NCI-H1105 treated with DMSO at 0.1 percent for 48 hours (cell line): ENCODE measurements around the gene UBXN2A.

ENCODE experiments used
- DNase-seq: peaks from one replicate; lab custom pipeline; 2025; lab: John Stamatoyannopoulos, UW

The UBXN2A gene

GRCh38 chr2:23939987-23940717 is at the start of gene UBXN2A:
UBXN2A (plus strand) TSS chr2:23940463; CDS start chr2:23958315, 17,852 bp downstream.
- peak; percentile 68 for DNase-seq

DNA sequence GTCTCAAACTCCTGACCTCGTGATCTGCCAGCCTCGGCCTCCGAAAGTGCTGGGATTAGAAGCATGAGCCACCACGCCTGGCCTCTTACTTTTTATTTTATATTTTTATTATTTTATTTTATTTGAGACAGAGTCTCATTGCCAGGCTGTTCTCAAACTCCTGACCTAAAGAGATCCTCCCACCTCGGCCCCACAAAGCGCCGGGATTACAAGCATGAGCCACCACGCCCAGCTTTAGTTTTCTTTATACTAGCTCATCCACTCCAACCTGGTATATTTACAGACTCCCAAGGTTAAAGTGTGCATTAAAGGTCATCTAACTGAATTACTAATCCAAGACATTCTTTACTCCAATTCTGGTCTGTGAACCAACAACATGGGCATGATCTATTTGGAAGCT is 40.1 kb upstream of the UBXN2A start:
- no peak for DNase-seq

GRCh38 chr2:23900541-23901322 is 39.5 kb upstream of the UBXN2A start:
- DNase-seq: no peak

GRCh38 chr2:23901966-23902846 is 38.1 kb upstream of the UBXN2A start:
- DNase-seq: peak; percentile 9

DNA sequence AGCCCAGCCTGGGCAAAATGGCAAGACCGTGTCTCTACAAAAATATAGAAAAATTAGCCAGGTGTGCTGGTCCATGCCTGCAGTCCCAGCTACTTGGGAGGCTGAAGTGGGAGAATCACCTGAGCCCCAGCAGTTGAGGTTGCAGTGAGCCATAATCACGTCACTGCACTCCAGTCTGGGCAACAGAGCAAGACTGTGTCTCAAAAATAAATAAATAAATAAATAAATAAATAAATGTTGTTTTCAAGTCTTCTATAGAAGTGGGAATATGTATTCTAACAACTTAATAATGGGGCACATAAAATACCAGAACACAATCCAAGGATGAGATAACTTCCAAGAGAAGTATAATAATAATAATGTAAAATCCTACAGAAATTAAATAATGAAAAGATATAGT is 37.2 kb upstream of the UBXN2A start:
- no peak for DNase-seq

- no peak for DNase-seq
Observed at GRCh38 chr2:23904215-23904614, 36.0 kb upstream of the UBXN2A start.

DNA sequence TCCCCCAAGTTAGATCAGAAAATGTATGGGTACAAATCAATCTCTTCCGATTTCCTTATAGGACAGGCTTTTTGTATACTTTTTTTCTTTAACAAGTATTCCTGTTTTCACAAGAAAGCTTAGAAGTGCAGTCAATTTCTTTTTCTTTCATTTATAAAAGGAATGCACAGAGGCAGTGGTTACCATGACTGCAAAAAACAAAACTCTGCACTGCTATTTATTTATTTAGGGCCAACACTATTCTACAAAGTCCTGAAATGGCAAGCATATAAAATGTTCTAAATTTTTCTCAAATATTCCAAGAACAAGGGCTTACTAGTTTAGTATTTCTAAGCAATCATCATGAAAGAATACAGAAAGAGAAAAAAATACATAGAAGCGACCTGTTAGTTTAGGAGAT is 35.6 kb upstream of the UBXN2A start:
- no peak for DNase-seq

- DNase-seq: no peak
Observed at GRCh38 chr2:23905155-23905554, 35.1 kb upstream of the UBXN2A start.

DNA sequence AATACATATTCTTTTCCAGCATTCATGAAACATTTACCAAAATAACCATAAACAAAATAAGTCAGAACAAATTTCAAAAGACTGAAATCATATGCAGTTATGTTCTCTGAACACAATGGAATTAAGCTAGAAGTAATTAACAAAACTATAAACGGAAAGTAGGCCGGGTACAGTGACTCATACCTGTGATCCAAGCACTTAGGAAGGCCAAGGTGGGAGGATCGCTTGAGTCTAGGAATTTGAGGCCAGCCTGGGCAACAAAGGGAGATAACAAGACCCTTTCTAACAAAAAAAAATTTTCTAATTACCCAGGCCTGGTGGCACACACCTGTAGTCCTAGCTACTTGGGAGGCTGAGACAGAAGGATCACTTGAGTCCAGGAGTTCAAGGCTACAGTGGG is 28.2 kb upstream of the UBXN2A start:
- no peak for DNase-seq

- DNase-seq: no peak
Observed at GRCh38 chr2:23915327-23915726, 24.9 kb upstream of the UBXN2A start.

GRCh38 chr2:23916727-23917405 is 23.4 kb upstream of the UBXN2A start:
- DNase-seq: no peak

DNA sequence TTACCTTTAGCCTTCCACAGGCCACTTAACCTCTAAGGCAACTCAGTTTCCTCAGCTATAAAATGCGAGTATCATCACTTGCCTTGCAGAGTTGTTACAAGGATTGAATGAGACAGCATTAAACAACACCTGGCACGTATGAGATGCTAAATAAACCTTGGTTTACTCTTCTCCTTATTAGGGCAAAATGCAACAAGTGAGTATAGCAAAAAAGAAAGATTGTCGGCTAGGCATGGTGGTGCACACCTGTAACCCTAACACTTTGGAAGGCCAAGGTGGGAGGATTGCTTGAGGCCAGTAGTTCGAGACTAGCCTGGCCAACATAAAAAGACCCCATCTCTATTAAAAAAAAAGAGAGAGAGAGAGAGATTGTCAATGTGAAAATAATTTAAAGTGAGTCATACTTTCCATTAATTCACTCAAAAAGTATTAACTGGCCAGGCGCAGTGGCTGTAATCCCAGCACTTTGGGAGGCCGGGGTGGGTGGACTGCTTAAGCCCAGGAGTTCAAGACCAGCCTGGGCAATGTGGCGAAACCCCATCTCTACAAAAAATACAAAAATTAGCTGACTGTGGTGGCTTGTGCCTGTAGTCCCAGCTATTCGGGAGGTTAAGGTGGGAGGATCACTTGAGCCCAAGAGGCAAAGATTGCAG is 21.3 kb upstream of the UBXN2A start:
- no peak for DNase-seq

DNA sequence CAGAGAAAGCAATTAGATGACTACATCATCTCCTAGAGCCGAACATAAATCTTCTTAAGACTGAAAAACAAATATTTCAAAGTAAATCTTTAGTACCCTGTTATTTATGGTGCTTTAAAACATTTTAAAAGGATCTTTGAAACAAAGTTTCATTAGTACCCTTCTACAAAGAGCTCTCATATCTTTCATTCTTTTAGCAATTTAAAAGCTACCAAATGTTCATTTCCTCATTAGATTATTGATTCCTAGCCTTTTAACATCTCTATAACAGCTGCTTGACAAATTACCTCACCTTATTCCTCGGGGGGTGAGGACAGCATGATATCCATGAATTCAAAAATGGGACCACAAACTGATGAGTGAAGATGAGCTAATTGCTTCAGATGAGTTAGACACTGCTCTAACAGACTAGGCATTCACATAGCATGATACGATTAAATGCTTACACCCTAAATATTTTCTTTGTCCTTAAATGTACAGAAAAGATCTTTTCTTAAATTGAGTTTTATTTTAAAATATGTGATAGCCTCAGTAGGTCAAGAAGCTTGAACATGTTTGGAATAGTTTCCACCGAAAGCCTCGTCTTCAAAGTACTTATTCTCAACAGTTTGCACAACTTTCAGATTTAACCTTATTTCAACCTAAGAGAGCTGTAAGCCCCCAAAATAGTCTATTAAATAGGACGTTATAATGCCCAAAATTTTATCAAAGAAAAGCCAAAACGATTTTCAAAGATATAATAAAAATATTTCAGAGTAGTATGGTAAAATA is 15.5 kb upstream of the UBXN2A start:
- DNase-seq: no peak

GRCh38 chr2:23925702-23926289 is 14.5 kb upstream of the UBXN2A start:
- DNase-seq: peak; percentile 39

- peak; percentile 46 for DNase-seq
Observed at GRCh38 chr2:23926290-23926749, 13.9 kb upstream of the UBXN2A start.

DNA sequence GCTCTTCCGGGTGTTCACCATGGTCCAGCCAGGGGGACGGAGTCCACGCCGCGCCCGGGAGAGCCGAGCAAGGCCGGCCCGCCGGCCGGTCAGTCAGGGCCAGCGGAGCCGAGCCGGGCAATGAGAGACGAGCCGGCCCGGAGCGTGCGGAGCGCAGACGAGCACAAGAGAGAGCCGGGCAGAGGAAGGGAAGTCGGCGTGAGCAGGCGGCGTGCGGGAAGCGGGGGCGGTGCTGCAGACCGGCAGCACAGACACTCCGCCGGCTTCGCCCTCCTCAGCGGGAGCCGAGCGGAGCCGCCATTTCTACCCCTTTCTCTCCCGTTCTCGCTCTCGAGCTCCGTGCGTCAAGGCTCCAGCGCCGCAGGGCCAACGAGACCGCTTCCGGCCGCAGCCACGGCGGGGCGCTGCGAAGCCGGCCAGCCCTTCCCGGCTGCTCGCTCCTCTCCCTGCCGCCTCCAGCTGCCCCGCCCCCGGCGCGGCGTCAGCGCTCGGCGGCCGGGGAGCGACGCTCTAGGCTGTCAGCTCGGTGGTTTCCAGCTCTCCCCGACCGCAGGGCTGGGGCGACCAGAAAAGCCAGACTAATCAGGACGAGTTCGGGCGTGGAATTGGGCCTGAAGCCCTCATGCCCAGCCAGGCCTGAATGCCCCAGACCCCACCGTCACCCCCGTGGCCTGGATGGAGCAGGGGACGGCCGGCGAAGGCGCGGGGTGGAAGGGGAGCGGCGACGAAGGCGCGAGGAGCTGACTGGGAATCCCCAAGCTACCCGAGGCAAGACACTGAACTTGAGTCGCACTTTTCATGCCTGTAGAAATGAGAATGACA is 13.3 kb upstream of the UBXN2A start, which contains the start of gene ATAD2B:
TSS of gene ATAD2B (minus strand) at position 374 of the 822 bp plus-strand sequence. CDS start at position 21, 353 bp downstream.
- DNase-seq: peak; percentile 87

GRCh38 chr2:23934259-23934658 is 6.0 kb upstream of the UBXN2A start:
- no peak for DNase-seq

DNA sequence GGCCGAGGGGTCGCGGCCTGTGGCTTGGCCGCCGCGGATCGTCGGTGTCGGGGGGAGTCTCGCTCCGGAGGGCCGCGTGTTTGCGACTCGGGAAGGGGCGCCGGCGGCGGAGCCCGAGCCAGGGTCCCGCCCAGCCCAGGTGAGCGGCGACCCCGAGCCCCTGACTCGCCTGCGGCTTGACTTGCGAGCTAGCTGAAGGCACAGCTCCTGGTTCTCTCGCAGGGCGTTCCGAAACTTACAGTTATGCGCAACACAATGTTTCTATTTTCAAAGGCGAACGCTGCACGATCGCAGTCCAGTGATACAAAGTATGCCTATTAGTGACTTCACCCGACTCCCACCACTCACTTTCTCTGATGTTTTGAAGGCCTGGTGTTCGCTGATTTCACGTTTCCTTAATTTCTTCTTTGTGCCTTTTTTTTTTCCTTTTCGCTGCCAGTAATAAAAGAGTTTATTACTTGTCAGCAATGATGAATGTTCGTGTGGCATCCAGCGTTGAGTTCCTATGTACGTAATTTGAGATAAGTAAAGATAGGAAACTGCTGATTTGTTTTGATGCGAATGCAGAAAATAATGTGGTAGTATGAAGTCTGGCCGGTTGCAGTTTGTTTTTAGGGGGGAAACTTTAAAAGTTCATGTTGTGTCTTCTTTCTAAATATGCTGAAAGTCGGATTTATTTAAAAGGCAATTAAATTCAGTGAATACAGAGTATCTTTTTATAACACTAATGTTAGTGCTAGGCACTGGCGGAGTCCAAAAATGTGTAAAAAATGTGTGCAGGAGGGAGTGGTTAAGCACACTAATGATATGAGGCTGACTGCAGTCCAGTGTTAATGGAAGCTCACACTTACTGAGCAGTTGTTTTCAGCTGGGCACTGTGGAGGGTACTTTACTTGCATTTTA is 706 bp downstream of the UBXN2A start:
- DNase-seq: peak; percentile 51
